Activated CD4-positive, alpha-beta memory T cell treated with anti-CD3 and anti-CD28 coated beads, Interleukin-2, amount 10 ng/mL, durations not matched to agents 7 days and 5 days (primary cell): ENCODE data around the gene EXOC4. TPM values are rescaled to one million over a fixed set of nuclear protein-coding genes. Genes with fewer than 3 reads are reported as not detected.

Source experiments
- CTCF ChIA-PET: fragments of 350-600 bp; sonication (Branson Sonifier 250); formaldehyde crosslinking; loops from one replicate; lab custom pipeline; 2021; ENCODE audit warnings: antibody characterized with exemption, inconsistent platforms; lab: Charles Lee
- POLR2A ChIA-PET: fragments of 350-600 bp; sonication (Branson Sonifier 250); formaldehyde crosslinking; loops from one replicate; lab custom pipeline; 2021; ENCODE audit warnings: antibody characterized with exemption; lab: Charles Lee
- DNase-seq: peaks from one replicate; pipeline ENCODE4 v3.0.0-alpha.2; 2020
- H3K27ac Mint-ChIP-seq: one replicate; pipeline ENCODE4 v1.8.0; 2021; ENCODE audit warnings: mild to moderate bottlenecking, mixed read lengths
- H3K27me3 Mint-ChIP-seq: one replicate; pipeline ENCODE4 v1.8.0; 2021; ENCODE audit warnings: mixed read lengths
- H3K36me3 Mint-ChIP-seq: one replicate; pipeline ENCODE4 v1.8.0; 2021; ENCODE audit warnings: low read depth, mixed read lengths
- H3K4me1 Mint-ChIP-seq: one replicate; pipeline ENCODE4 v1.8.0; 2021; ENCODE audit warnings: mixed read lengths
- H3K4me3 Mint-ChIP-seq: one replicate; pipeline ENCODE4 v1.8.0; 2021; ENCODE audit warnings: mild to moderate bottlenecking, mixed read lengths
- H3K9me3 Mint-ChIP-seq: one replicate; pipeline ENCODE4 v1.8.0; 2021; ENCODE audit warnings: mixed read lengths
- total RNA-seq, 2 experiments: library from RNA; stranded (reverse); gene quantifications; one replicate each; pipeline ENCODE4 v1.2.3, GENCODE V29; 2021

Gene EXOC4
- total RNA-seq, 2 experiments from 2014 or later, result 70.1 to 71.1 TPM

DNA sequence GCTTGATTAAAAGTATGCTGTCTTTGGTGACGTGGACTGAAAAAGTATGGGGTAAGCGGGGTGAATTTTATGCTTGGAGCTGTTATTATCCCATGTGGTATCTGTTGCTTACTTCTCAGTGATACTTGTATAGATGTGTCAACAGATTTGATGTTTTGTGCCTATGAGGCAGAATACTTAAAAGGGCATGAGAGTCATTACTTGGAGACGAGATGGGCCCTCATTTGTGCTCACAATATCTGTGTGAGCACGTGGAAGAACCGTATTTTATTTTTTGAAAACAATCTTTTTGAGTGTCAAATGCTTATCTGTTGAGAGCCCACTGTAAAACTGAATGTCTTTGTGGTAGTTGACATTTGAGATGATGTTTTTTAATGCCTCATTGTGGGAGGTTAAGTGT is 281.9 kb downstream of the EXOC4 start:
- ChIA-PET CTCF (no interaction called here), POLR2A (no interaction called here)
- no peaks in the 10 kb centered on the region for H3K27me3 Mint-ChIP-seq
- no peak for DNase-seq
- no peaks in the 10 kb centered on the region for H3K4me1 Mint-ChIP-seq
- H3K4me3 Mint-ChIP-seq, result no peak overlapping the region
- H3K36me3 Mint-ChIP-seq, result peaks cover 5% of the 10 kb centered on the region
- no peaks in the 10 kb centered on the region for H3K9me3 Mint-ChIP-seq
- H3K27ac Mint-ChIP-seq, result no peak overlapping the region

- Mint-ChIP-seq H3K27ac (no peak overlapping the region), H3K36me3 (peaks cover 5% of the 10 kb centered on the region), H3K4me3 (no peak overlapping the region), H3K4me1 (no peaks in the 10 kb centered on the region), H3K9me3 (no peaks in the 10 kb centered on the region), H3K27me3 (no peaks in the 10 kb centered on the region)
- no peak for DNase-seq
- ChIA-PET CTCF (no interaction called here), POLR2A (no interaction called here)
These were observed 282.4 kb downstream of the EXOC4 start for GRCh38 chr7:133535308-133535707.

GRCh38 chr7:133536450-133536849 is 283.6 kb downstream of the EXOC4 start:
- ChIA-PET POLR2A (no interaction called here), CTCF (no interaction called here)
- Mint-ChIP-seq H3K4me1 (no peaks in the 10 kb centered on the region), H3K27me3 (no peaks in the 10 kb centered on the region), H3K36me3 (peaks cover 3% of the 10 kb centered on the region), H3K4me3 (no peak overlapping the region), H3K9me3 (no peaks in the 10 kb centered on the region), H3K27ac (no peak overlapping the region)
- no peak for DNase-seq

DNA sequence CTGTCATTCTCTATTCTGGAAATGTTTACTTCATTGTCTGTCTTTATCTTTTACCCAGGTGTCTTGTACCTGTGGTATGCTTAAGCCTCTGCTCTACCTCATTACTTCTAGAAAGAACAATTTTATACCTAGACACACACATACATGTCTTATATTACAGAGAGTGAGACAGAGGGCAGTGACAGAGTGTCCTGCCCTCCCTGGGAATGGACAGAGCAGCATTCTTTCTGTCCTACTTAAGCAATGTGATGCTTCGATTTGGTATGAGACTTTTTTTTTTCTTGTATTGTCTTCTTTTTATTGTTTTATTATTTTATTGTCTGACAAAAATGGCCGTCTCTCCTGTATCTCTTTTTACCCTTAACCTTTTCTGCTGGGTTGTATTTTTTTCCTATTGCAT is 286.1 kb downstream of the EXOC4 start:
- H3K27me3 Mint-ChIP-seq, result no peaks in the 10 kb centered on the region
- H3K36me3 Mint-ChIP-seq, result peaks cover 3% of the 10 kb centered on the region
- no peaks in the 10 kb centered on the region for H3K4me1 Mint-ChIP-seq
- H3K9me3 Mint-ChIP-seq, result no peaks in the 10 kb centered on the region
- ChIA-PET CTCF (no interaction called here), POLR2A (no interaction called here)
- no peak overlapping the region for H3K4me3 Mint-ChIP-seq
- DNase-seq, result no peak
- H3K27ac Mint-ChIP-seq, result no peak overlapping the region

DNA sequence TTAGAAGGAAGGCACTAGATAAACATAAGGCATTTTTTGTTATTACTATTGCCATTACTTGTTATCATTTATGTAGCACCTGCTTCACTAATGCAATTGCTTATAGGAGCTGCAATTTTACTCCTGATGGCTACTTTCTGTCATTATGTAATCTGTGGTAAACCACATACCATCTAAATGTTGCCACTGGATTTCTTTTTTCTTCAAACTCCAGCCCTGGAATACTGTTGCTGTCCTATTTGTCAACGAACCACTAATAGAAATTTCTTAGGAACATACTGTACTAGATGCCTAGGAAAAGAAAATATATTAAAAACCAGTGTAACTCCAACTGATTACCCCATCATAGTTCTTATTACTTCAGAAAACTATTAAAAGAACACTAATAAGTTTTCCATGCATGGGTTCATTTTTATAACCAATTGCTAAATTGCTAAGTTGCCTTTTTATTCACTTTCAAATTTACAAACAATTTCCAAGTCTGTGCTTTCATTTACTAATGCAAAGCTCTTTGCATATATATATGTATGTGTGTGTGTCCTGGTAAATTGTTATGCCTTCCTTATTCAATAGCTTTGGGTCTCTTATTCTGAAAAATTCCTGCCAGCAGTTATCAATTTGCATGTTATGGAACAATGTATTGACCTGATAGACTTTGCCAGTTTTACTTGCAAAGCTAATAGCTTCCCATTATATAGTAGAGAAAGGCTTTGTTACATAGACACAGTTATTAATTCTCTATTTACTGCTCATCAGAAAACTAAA is 287.4 kb downstream of the EXOC4 start:
- Mint-ChIP-seq H3K4me1 (no peaks in the 10 kb centered on the region), H3K4me3 (no peak overlapping the region), H3K36me3 (peaks cover 3% of the 10 kb centered on the region), H3K27ac (no peak overlapping the region), H3K27me3 (no peaks in the 10 kb centered on the region), H3K9me3 (no peaks in the 10 kb centered on the region)
- CTCF ChIA-PET, result no interaction called here
- DNase-seq, result no peak
- POLR2A ChIA-PET, result no interaction called here

GRCh38 chr7:133542209-133542780 is 289.4 kb downstream of the EXOC4 start:
- peaks cover 2% of the 10 kb centered on the region for H3K36me3 Mint-ChIP-seq
- CTCF ChIA-PET, result interaction anchor here (0.9 kb wide), 1 partner anchor 9 kb away, joined by 3 read pairs; no protein-coding TSS in a partner anchor
- no peaks in the 10 kb centered on the region for H3K27me3 Mint-ChIP-seq
- DNase-seq, result no peak
- H3K4me1 Mint-ChIP-seq, result no peaks in the 10 kb centered on the region
- H3K4me3 Mint-ChIP-seq, result no peak overlapping the region
- H3K27ac Mint-ChIP-seq, result no peak overlapping the region
- no peaks in the 10 kb centered on the region for H3K9me3 Mint-ChIP-seq
- POLR2A ChIA-PET, result no interaction called here

- Mint-ChIP-seq H3K27ac (no peak overlapping the region), H3K36me3 (no peaks in the 10 kb centered on the region), H3K4me3 (no peak overlapping the region), H3K9me3 (no peaks in the 10 kb centered on the region), H3K4me1 (no peaks in the 10 kb centered on the region), H3K27me3 (no peaks in the 10 kb centered on the region)
- ChIA-PET CTCF (no interaction called here), POLR2A (no interaction called here)
- DNase-seq, result no peak
These were observed 290.8 kb downstream of the EXOC4 start for GRCh38 chr7:133543657-133544056.

DNA sequence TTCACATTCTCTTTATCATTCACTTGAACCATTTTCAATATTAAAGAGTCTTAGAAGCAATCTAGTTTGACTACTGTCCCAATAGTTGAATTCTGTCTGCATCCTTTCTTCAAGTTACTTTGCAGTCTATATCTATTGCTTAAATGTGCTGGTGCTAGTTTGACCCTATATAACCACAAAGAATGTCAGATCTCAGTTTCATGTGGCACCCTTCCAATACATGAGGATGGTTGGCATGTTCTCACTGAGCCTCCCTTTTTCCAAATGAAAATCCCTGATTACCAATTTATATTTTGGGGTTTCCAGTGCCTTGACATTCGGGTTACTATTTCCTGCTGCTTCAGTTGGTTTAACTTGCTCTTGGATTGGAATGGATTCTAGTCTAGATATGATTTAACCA is 292.7 kb downstream of the EXOC4 start:
- ChIA-PET POLR2A (no interaction called here), CTCF (no interaction called here)
- Mint-ChIP-seq H3K4me3 (no peak overlapping the region), H3K27me3 (no peaks in the 10 kb centered on the region), H3K4me1 (no peaks in the 10 kb centered on the region), H3K36me3 (no peaks in the 10 kb centered on the region), H3K27ac (no peak overlapping the region), H3K9me3 (no peaks in the 10 kb centered on the region)
- DNase-seq, result no peak

- POLR2A ChIA-PET, result no interaction called here
- no peaks in the 10 kb centered on the region for H3K36me3 Mint-ChIP-seq
- no peak for DNase-seq
- H3K27ac Mint-ChIP-seq, result no peak overlapping the region
- H3K27me3 Mint-ChIP-seq, result no peaks in the 10 kb centered on the region
- H3K9me3 Mint-ChIP-seq, result no peaks in the 10 kb centered on the region
- H3K4me3 Mint-ChIP-seq, result no peak overlapping the region
- CTCF ChIA-PET, result no interaction called here
- no peaks in the 10 kb centered on the region for H3K4me1 Mint-ChIP-seq
These were observed 295.1 kb downstream of the EXOC4 start for GRCh38 chr7:133547981-133548380.

- no peaks in the 10 kb centered on the region for H3K9me3 Mint-ChIP-seq
These were observed 296.8 kb downstream of the EXOC4 start for GRCh38 chr7:133549633-133550032.

DNA sequence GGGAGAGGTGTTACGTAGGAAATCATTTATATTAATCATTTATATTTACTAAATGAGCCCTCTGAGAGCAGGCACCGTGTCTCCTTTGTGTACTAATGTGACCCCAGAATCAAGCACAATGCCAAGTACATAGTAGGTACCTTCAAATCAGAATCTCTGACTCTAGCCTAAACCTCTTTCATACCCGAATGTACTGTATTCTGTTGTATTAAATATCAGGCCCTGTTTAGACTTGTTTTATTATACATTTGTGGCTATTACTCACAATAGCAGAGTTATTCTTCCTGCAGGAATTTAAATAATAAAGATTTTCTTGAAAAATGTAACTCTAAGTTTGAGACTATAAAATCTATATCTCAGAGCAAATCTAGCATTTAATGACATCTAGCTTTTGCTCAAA is 297.3 kb downstream of the EXOC4 start:
- no peak for DNase-seq
- Mint-ChIP-seq H3K4me3 (no peak overlapping the region), H3K9me3 (no peaks in the 10 kb centered on the region), H3K36me3 (no peaks in the 10 kb centered on the region), H3K4me1 (no peaks in the 10 kb centered on the region), H3K27ac (no peak overlapping the region), H3K27me3 (no peaks in the 10 kb centered on the region)
- POLR2A ChIA-PET, result no interaction called here
- CTCF ChIA-PET, result no interaction called here

More at GRCh38 chr7:133549633-133550032, 296.8 kb downstream of the EXOC4 start:
- ChIA-PET CTCF (no interaction called here), POLR2A (no interaction called here)
- no peak for DNase-seq
- no peak overlapping the region for H3K27ac Mint-ChIP-seq
- no peaks in the 10 kb centered on the region for H3K27me3 Mint-ChIP-seq
- no peak overlapping the region for H3K4me3 Mint-ChIP-seq
- no peaks in the 10 kb centered on the region for H3K4me1 Mint-ChIP-seq
- no peaks in the 10 kb centered on the region for H3K36me3 Mint-ChIP-seq

- no peak overlapping the region for H3K4me3 Mint-ChIP-seq
These were observed 297.9 kb downstream of the EXOC4 start for GRCh38 chr7:133550811-133551210.

DNA sequence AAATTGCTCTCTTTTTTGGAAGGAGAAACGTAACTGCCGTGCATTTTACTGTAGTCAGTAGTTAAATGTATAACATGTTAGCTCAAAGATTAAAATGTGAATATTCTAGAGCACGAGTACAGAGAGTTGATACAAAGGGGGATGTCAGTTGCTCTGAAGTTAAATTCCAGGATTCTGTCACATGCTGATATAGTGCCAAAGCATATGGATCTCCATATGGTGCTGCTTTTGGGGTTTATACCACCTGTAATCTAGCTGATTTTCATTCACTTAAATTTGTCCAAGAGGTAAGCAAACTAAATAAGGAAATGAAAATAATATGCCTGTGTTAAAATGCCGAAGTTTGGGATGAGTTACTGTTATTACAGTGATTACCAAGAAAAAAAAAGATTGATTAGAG is 298.6 kb downstream of the EXOC4 start:
- Mint-ChIP-seq H3K9me3 (no peaks in the 10 kb centered on the region), H3K27ac (no peak overlapping the region), H3K27me3 (no peaks in the 10 kb centered on the region), H3K4me3 (no peak overlapping the region), H3K36me3 (no peaks in the 10 kb centered on the region), H3K4me1 (no peaks in the 10 kb centered on the region)
- ChIA-PET POLR2A (no interaction called here), CTCF (no interaction called here)
- no peak for DNase-seq

More at GRCh38 chr7:133550811-133551210, 297.9 kb downstream of the EXOC4 start:
- Mint-ChIP-seq H3K27ac (no peak overlapping the region), H3K9me3 (no peaks in the 10 kb centered on the region), H3K4me1 (no peaks in the 10 kb centered on the region), H3K27me3 (no peaks in the 10 kb centered on the region), H3K36me3 (no peaks in the 10 kb centered on the region)
- POLR2A ChIA-PET, result no interaction called here
- DNase-seq, result no peak
- CTCF ChIA-PET, result no interaction called here

DNA sequence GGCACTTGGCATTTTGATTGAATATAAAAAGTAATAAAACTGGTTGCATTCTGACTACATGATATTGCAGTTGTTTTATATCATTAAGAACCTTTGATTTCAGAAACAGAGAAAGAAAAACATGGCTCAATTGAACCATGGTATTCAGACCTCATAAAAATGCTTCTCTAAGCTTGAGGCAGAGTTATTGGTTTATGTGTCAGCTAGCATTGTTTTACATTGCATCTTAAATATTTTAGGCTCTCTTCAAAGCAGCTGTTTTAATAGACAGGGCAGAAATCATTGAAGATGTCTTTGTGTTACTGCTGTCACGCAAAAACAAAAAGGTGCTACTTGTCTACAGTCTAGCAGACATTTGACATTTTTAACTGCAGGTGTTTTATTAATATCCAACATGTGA is 299.2 kb downstream of the EXOC4 start:
- no peaks in the 10 kb centered on the region for H3K27me3 Mint-ChIP-seq
- H3K27ac Mint-ChIP-seq, result no peak overlapping the region
- no peaks in the 10 kb centered on the region for H3K9me3 Mint-ChIP-seq
- no peaks in the 10 kb centered on the region for H3K4me1 Mint-ChIP-seq
- ChIA-PET POLR2A (no interaction called here), CTCF (no interaction called here)
- DNase-seq, result no peak
- no peaks in the 10 kb centered on the region for H3K36me3 Mint-ChIP-seq
- no peak overlapping the region for H3K4me3 Mint-ChIP-seq
